Measurements from ENCODE around the gene MOGAT1. TPM values are rescaled to one million over a fixed set of nuclear protein-coding genes. Genes with fewer than 3 reads are reported as not detected.

MOGAT1 gene
- total and polyA plus RNA-seq, 4 donors: 0.30 to 5.5 (median 5.1) TPM; not detected in 1

- TF ChIP-seq RXRA (IDR thresholded peaks at IDR 0.05): no peak
- TF ChIP-seq JUND (IDR thresholded peaks at IDR 0.05): no peak
- no peak for TF ChIP-seq ATF3 (IDR thresholded peaks at IDR 0.05)
- TF ChIP-seq MAX (IDR thresholded peaks at IDR 0.05): no peak
- TF ChIP-seq TAF1 (conservative IDR thresholded peaks at IDR 0.05): no peak
- TF ChIP-seq SP1 (IDR thresholded peaks at IDR 0.05): no peak
- TF ChIP-seq RAD21 (IDR thresholded peaks at IDR 0.05): no peak
- TF ChIP-seq GABPA (IDR thresholded peaks at IDR 0.05 in 1 of 2, conservative IDR thresholded peaks at IDR 0.05 in 1 of 2): no peak
- no peak for TF ChIP-seq NR2F2 (IDR thresholded peaks at IDR 0.05)
- TF ChIP-seq FOXA2 (IDR thresholded peaks at IDR 0.05): no peak
- no peak for TF ChIP-seq FOXA1 (IDR thresholded peaks at IDR 0.05)
- no peak for TF ChIP-seq EGR1 (IDR thresholded peaks at IDR 0.05; ENCODE audit: low read depth in 2 of 2)
- TF ChIP-seq HNF4A (conservative IDR thresholded peaks at IDR 0.05): no peak
- DNase-seq (ENCODE audit: low spot score): no peak
- H3K9ac ChIP-seq (ENCODE audit: low read depth in 1 of 2, low read length in 2 of 2): no peak overlapping the region
- H3K36me3 ChIP-seq (ENCODE audit: control insufficient read depth in 4 of 4, insufficient read depth in 3 of 4, low read depth in 1 of 4, low read length in 3 of 4): peaks cover 5 to 48% (median 17%) of the 10 kb centered on the region in 4 donors
- H3K27me3 ChIP-seq (ENCODE audit: control insufficient read depth in 4 of 4, insufficient read depth in 4 of 4, low read length in 3 of 4): no peaks in the 10 kb centered on the region
- H3K4me3 ChIP-seq (ENCODE audit: low read depth in 1 of 3, low read length in 3 of 3): no peak overlapping the region
- H3K9me3 ChIP-seq (ENCODE audit: control insufficient read depth in 4 of 4, low read length in 3 of 4): no peaks in the 10 kb centered on the region
- no peaks in the 10 kb centered on the region for H3K4me1 ChIP-seq (ENCODE audit: control insufficient read depth in 4 of 4, insufficient read depth in 4 of 4, low read length in 3 of 4)
- 96% methylated on average over 1 of the region's 1 CpG for WGBS
- no peak overlapping the region for H3K27ac ChIP-seq (ENCODE audit: low read depth in 1 of 2, low read length in 2 of 2)
These were observed 28.3 kb upstream of the MOGAT1 start for GRCh38 chr2:222643134-222643533.

DNA sequence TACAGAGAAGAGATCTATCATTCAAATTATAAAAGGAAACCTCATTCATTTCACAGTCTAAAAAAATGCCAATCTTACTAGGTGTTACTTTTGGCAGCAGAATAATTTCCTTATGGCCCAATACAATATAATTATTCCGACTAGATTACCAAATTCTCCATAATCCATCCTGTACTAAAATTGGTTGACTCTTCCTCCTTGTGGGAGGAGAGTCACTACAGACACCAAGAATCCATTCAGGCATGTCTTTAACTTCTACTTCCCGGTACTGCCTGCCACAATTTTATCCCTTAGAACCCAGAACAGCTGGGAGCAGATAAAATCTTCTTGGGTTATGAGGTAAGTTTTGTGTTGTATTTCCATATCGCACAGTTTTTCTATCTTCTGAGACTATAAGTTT, 25.4 kb upstream of the MOGAT1 start:
- Histone ChIP-seq H3K36me3 (ENCODE audit: control insufficient read depth in 4 of 4, insufficient read depth in 3 of 4, low read depth in 1 of 4, low read length in 3 of 4) (peaks cover 6 to 38% (median 15%) of the 10 kb centered on the region in 4 donors), H3K4me1 (ENCODE audit: control insufficient read depth in 4 of 4, insufficient read depth in 4 of 4, low read length in 3 of 4) (no peaks in the 10 kb centered on the region), H3K27ac (ENCODE audit: low read depth in 1 of 2, low read length in 2 of 2) (no peak overlapping the region), H3K9me3 (ENCODE audit: control insufficient read depth in 4 of 4, low read length in 3 of 4) (no peaks in the 10 kb centered on the region), H3K27me3 (ENCODE audit: control insufficient read depth in 4 of 4, insufficient read depth in 4 of 4, low read length in 3 of 4) (no peaks in the 10 kb centered on the region), H3K9ac (ENCODE audit: low read depth in 1 of 2, low read length in 2 of 2) (no peak overlapping the region), H3K4me3 (ENCODE audit: low read depth in 1 of 3, low read length in 3 of 3) (no peak overlapping the region)
- WGBS: 93% methylated on average over 3 of the region's 3 CpGs
- DNase-seq (ENCODE audit: low spot score): no peak
- TF ChIP-seq ZBTB33 (IDR thresholded peaks at IDR 0.05): no peak
- TF ChIP-seq RAD21 (IDR thresholded peaks at IDR 0.05): no peak
- TF ChIP-seq FOXA2 (IDR thresholded peaks at IDR 0.05): no peak
- TF ChIP-seq GABPA (IDR thresholded peaks at IDR 0.05 in 1 of 2, conservative IDR thresholded peaks at IDR 0.05 in 1 of 2): no peak
- TF ChIP-seq TAF1 (conservative IDR thresholded peaks at IDR 0.05): no peak
- TF ChIP-seq, protein P1, sequence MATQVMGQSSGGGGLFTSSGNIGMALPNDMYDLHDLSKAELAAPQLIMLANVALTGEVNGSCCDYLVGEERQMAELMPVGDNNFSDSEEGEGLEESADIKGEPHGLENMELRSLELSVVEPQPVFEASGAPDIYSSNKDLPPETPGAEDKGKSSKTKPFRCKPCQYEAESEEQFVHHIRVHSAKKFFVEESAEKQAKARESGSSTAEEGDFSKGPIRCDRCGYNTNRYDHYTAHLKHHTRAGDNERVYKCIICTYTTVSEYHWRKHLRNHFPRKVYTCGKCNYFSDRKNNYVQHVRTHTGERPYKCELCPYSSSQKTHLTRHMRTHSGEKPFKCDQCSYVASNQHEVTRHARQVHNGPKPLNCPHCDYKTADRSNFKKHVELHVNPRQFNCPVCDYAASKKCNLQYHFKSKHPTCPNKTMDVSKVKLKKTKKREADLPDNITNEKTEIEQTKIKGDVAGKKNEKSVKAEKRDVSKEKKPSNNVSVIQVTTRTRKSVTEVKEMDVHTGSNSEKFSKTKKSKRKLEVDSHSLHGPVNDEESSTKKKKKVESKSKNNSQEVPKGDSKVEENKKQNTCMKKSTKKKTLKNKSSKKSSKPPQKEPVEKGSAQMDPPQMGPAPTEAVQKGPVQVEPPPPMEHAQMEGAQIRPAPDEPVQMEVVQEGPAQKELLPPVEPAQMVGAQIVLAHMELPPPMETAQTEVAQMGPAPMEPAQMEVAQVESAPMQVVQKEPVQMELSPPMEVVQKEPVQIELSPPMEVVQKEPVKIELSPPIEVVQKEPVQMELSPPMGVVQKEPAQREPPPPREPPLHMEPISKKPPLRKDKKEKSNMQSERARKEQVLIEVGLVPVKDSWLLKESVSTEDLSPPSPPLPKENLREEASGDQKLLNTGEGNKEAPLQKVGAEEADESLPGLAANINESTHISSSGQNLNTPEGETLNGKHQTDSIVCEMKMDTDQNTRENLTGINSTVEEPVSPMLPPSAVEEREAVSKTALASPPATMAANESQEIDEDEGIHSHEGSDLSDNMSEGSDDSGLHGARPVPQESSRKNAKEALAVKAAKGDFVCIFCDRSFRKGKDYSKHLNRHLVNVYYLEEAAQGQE (IDR thresholded peaks at IDR 0.05): no peak
- no peak for TF ChIP-seq JUND (IDR thresholded peaks at IDR 0.05)
- TF ChIP-seq HNF4G (IDR thresholded peaks at IDR 0.05): no peak
- no peak for TF ChIP-seq ATF3 (IDR thresholded peaks at IDR 0.05)
- TF ChIP-seq HNF4A (conservative IDR thresholded peaks at IDR 0.05): no peak
- no peak for TF ChIP-seq RXRA (IDR thresholded peaks at IDR 0.05)
- TF ChIP-seq CTCF (IDR thresholded peaks at IDR 0.05; ENCODE audit: low read depth, low read length, missing input control): no peak
- no peak for TF ChIP-seq SP1 (IDR thresholded peaks at IDR 0.05)

All from liver (tissue), 9 donors.